ENCODE data around the gene TBC1D14. TPM values are rescaled to one million over a fixed set of nuclear protein-coding genes. Genes with fewer than 3 reads are reported as not detected.

Gene TBC1D14
- total and polyA plus RNA-seq, 9 of the 15 experiments (the other 6 are each of a cell fraction or from before 2014, with no cell fraction given): 2.1 to 59.6 (median 44.8) TPM

- no TSS peak for BruUV-seq (replicated peaks)
- intact Hi-C loops (cut with micrococcal nuclease): no loop called here
- no peak for DNase-seq (ENCODE audit: extremely low read depth in 1 of 4, low spot score in 3 of 4)
- in situ Hi-C loops (cut with MboI): no loop called here
- H3K9ac ChIP-seq (ENCODE audit: insufficient read depth in 1 of 2, low read depth in 2 of 2, low read length in 2 of 2): no peak overlapping the region; a peak in 1 of 4 replicates
- peaks cover 74% of the 10 kb centered on the region for H3K79me2 ChIP-seq (ENCODE audit: control insufficient read depth, insufficient read depth, low read length)
- WGBS (ENCODE audit: insufficient coverage, low coverage, missing lambda C conversion rate): 93% methylated on average over 20 of the region's 20 CpGs
- H4K20me1 ChIP-seq (replicated peaks; ENCODE audit: control insufficient read depth, insufficient read depth, low read length): peaks cover 65% of the 10 kb centered on the region
- H3K4me3 ChIP-seq: no peak overlapping the region
- TF ChIP-seq MAX (CRISPR knock-in tag; IDR thresholded peaks at IDR 0.05): 0 out of 2 replicates have a peak, but pooled peaks have one; percentile 5
- TF ChIP-seq RFX1 (IDR thresholded peaks at IDR 0.05): no peak
- TF ChIP-seq COPS2 (conservative IDR thresholded peaks at IDR 0.05): no peak
- 0 out of 2 replicates have a peak, but pooled peaks have one; percentile 23 for TF ChIP-seq POLR2G (IDR thresholded peaks at IDR 0.05; ENCODE audit: low read depth, low read length)
- no peak overlapping the region for H2AFZ ChIP-seq (ENCODE audit: low read depth, low read length)
- peaks cover 61% of the 10 kb centered on the region; the same call in 1 of the 3 replicates for H3K36me3 ChIP-seq (ENCODE audit: control insufficient read depth, insufficient read depth, low read length)
- H3K9me3 ChIP-seq (replicated peaks; ENCODE audit: control insufficient read depth, insufficient read depth, low read depth, low read length): no peaks in the 10 kb centered on the region
- no peak for FAIRE-seq
- no peak for ATAC-seq
- H3K9me1 ChIP-seq (ENCODE audit: control insufficient read depth, insufficient read depth, low read length): peaks cover 10% of the 10 kb centered on the region
- H3K4me2 ChIP-seq (ENCODE audit: insufficient read depth, low read length): no peak overlapping the region
- no peaks in the 10 kb centered on the region for H3K27me3 ChIP-seq (ENCODE audit: control insufficient read depth in 2 of 2, insufficient read depth in 2 of 2, low read length in 2 of 2)
- peaks cover 36 to 57% of the 10 kb centered on the region in 2 experiments for H3K4me1 ChIP-seq (replicated peaks in 1 of 2; ENCODE audit: control insufficient read depth in 2 of 2, insufficient read depth in 2 of 2, low read length in 2 of 2)
- POLR2A ChIA-PET: interaction anchor here (1.0 to 1.4 kb wide), 2 partner anchors 10 to 11 kb away, joined by 3 read pairs; no protein-coding TSS in a partner anchor
- H3K27ac ChIP-seq (ENCODE audit: extremely low read depth, low read depth, low read length): no peak overlapping the region
- CTCF ChIA-PET (ENCODE audit: low intra/inter-chr PET ratio): no interaction called here
Observed at GRCh38 chr4:6938647-6939271, 29.1 kb downstream of the TBC1D14 start.

Measured in K562 (cell line).